Central memory CD8-positive, alpha-beta T cell (primary cell): Measurements from ENCODE around the gene RASA3.
"Not testable (repeated sequence)": the region's sequence is repeated elsewhere in the genome, so short reads cannot be mapped to it uniquely, and the experiment has no call there.

Source experiments
- ATAC-seq: fragments of 150-1000 bp; cut with Tn5 transposase; replicated peaks from 2 replicates; pipeline ENCODE4 v1.10.0; 2022; ENCODE audit warnings: mild to moderate bottlenecking, moderate FRiP score, moderate number of reproducible peaks; ENCODE audit not compliant: poor library complexity, severe bottlenecking; ENCODE audit errors: extremely low read depth
- DNase-seq, 2 donors: peaks; one replicate each; pipeline ENCODE4 v3.0.0; 2021; ENCODE audit warnings: low spot score in 2 of 2
- H3K27ac Mint-ChIP-seq: one replicate; pipeline ENCODE4 v1.8.0; 2022; ENCODE audit warnings: low read depth, mild to moderate bottlenecking, moderate library complexity, mixed read lengths
- H3K27me3 Mint-ChIP-seq: one replicate; pipeline ENCODE4 v1.8.0; 2022; ENCODE audit warnings: mixed read lengths
- H3K36me3 Mint-ChIP-seq: one replicate; pipeline ENCODE4 v1.8.0; 2022; ENCODE audit warnings: mild to moderate bottlenecking, moderate library complexity, mixed read lengths; ENCODE audit not compliant: insufficient read depth
- H3K4me1 Mint-ChIP-seq: one replicate; pipeline ENCODE4 v1.8.0; 2022; ENCODE audit warnings: mixed read lengths
- H3K4me3 Mint-ChIP-seq: one replicate; pipeline ENCODE4 v1.8.0; 2022; ENCODE audit warnings: mild to moderate bottlenecking, moderate library complexity, mixed read lengths
- H3K9me3 Mint-ChIP-seq: one replicate; pipeline ENCODE4 v1.8.0; 2022; ENCODE audit warnings: mixed read lengths

RASA3 gene, protein sequence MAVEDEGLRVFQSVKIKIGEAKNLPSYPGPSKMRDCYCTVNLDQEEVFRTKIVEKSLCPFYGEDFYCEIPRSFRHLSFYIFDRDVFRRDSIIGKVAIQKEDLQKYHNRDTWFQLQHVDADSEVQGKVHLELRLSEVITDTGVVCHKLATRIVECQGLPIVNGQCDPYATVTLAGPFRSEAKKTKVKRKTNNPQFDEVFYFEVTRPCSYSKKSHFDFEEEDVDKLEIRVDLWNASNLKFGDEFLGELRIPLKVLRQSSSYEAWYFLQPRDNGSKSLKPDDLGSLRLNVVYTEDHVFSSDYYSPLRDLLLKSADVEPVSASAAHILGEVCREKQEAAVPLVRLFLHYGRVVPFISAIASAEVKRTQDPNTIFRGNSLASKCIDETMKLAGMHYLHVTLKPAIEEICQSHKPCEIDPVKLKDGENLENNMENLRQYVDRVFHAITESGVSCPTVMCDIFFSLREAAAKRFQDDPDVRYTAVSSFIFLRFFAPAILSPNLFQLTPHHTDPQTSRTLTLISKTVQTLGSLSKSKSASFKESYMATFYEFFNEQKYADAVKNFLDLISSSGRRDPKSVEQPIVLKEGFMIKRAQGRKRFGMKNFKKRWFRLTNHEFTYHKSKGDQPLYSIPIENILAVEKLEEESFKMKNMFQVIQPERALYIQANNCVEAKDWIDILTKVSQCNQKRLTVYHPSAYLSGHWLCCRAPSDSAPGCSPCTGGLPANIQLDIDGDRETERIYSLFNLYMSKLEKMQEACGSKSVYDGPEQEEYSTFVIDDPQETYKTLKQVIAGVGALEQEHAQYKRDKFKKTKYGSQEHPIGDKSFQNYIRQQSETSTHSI

DNA sequence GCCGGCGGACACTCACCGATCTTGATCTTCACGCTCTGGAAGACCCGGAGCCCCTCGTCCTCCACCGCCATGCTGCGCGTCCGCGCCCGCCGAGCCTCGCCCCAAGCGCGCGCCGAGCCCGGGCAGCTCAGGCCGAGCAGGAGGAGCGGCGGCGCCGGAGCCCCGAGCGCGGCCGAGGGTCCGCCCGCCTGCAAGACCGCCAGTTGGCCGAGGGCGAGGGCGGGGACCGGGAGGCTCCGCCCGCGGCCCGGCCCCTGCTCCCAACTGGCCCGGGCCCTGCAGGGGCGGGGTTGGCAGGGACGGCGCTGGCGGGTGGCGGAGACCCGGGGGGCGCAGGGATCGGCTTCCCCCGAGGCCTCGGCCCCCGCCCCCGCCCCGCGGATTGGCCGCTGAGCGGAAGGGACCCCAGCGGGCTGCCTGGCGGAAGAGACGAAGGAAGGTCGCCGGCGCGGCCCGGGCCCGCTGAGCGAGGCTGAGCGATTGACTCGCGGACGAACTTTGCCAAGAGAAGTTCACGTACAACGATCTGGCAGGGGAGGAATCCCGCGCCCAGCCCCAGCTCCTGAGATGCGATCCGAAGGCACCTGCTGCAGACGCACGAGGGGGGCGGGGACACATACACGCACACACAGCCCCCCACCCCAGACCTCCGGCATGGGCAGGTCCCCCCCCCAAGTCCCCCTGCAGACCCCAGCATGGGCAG, at the start of gene RASA3:
RASA3 (minus strand) TSS at position 205 of the 703 bp plus-strand sequence; CDS start at position 71, 134 bp downstream.
- H3K4me3 Mint-ChIP-seq: peak within 1 kb of the TSS; percentile 100
- H3K27me3 Mint-ChIP-seq: no peaks in the 10 kb centered on the region
- peak within 1 kb of the TSS; percentile 99 for H3K27ac Mint-ChIP-seq
- peaks cover 36% of the 10 kb centered on the region for H3K36me3 Mint-ChIP-seq
- peaks cover 63% of the 10 kb centered on the region for H3K4me1 Mint-ChIP-seq
- DNase-seq (no peak), ATAC-seq (peak; percentile 31)
- no peaks in the 10 kb centered on the region for H3K9me3 Mint-ChIP-seq

DNA sequence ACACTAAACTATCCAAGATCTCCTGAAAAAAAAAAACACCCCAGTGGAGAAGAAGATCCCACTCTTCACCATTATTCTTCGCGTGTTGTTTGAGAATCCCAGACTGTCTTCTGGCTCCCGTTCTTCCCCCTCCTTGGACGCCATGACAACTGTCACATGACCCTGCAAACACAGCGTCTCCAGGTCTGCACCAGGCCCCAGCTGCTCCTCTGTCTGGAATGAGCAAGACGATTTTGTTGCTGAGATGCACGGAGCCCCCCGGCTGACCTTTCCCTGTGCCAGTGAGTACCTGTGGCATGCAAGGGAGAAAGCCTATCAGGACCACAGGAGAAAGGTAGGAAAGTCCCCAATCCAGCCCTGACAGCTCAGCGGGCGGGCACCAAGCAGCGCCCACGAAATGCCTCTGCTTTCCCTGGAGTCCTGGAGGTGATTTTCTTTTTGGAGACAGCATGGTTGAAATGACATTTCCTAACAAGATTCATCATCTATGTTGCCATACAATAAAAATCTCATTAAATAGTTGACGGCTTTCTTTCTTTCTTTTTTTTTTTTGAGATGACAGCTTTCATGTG, 46.8 kb upstream of the RASA3 start, which contains the start of gene CFAP97D2:
CFAP97D2 (plus strand) TSS at position 171 of the 572 bp plus-strand sequence; CDS start at position 245, 74 bp downstream.
- H3K9me3 Mint-ChIP-seq: no peaks in the 10 kb centered on the region
- H3K27ac Mint-ChIP-seq: no peak within 1 kb of the TSS
- DNase-seq (no peak), ATAC-seq (no peak)
- H3K4me3 Mint-ChIP-seq: no peak within 1 kb of the TSS
- H3K27me3 Mint-ChIP-seq: peaks cover 21% of the 10 kb centered on the region
- H3K36me3 Mint-ChIP-seq: no peaks in the 10 kb centered on the region
- peaks cover 32% of the 10 kb centered on the region for H3K4me1 Mint-ChIP-seq

DNA sequence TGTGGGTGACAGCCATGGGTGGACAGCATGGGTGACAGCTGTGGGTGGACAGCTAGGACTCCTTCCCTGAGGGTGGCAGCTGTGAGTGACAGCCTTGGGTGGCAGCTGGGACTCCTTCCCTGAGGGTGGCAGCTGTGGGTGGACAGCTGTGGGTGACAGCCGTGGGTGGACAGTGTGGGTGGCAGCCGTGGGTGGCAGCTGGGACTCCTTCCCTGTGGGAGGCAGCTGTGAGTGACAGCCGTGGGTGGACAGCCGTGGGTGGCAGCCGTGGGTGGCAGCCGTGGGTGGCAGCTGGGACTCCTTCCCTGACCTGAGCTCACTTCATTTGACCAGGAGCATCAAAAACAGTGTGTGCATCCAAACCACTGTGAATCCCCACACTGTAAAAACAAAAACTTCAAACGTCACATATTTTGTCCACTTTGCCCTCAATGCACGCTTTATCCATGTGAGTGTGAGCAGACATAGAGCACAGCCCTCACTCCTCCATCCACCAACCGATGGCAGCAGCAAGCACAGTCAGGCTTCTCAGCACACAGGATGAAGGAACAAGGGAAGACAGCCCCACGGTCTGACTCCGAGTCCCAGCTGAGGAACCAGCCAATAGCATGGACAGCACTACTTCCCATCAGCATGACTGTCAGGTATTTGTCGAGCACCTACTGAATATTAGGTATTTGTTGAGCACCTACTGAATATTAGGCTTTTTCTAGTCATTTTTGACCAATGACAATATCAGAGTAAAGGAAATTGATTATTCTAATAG, 45.0 kb upstream of the RASA3 start:
- Mint-ChIP-seq H3K36me3 (no peaks in the 10 kb centered on the region), H3K4me1 (peaks cover 28% of the 10 kb centered on the region), H3K4me3 (no peak overlapping the region), H3K27ac (no peak overlapping the region), H3K27me3 (peaks cover 21% of the 10 kb centered on the region), H3K9me3 (no peaks in the 10 kb centered on the region)
- no peak for DNase-seq
- no peak for ATAC-seq

DNA sequence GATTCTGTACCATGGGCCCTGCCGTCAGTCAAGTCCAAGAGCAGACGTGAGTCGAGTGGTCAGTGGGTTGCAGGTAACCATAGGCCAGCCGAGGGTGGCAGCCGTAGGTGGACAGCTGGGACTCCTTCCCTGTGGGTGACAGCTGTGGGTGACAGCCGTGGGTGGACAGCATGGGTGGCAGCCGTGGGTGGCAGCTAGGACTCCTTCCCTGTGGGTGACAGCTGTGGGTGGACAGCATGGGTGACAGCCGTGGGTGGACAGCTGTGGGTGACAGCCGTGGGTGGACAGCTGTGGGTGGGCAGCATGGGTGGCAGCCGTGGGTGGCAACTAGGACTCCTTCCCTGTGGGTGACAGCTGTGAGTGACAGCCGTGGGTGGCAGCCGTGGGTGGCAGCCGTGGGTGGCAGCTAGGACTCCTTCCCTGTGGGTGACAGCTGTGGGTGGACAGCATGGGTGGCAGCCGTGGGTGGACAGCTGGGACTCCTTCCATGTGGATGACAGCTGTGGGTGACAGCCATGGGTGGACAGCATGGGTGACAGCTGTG, 44.0 kb upstream of the RASA3 start:
- DNase-seq, H3K4me3 Mint-ChIP-seq, H3K27ac Mint-ChIP-seq, ATAC-seq, H3K9me3 Mint-ChIP-seq, H3K36me3 Mint-ChIP-seq: not testable (repeated sequence)
- Mint-ChIP-seq H3K4me1 (peaks cover 28% of the 10 kb centered on the region), H3K27me3 (peaks cover 15% of the 10 kb centered on the region)

DNA sequence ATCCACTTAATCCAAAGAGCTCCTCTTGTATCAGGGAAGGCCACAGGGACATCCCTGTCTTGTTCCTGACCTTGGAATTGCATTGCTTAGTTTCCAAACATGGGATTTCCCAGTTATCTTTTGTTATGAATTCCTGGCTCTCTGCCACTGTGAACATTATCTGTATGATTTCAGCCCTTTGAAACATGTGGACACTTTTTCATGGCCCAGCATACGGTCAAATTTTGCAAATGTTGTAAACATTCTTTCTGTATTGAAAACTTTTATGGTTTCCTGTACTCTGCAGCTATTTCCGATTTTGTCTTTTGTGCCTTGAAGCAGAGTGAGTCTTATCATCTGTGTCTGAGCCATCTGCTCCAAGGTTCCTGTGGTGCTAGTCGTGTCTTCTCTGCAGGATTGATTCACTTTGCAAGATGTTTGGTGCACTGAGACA, 42.1 kb upstream of the RASA3 start:
- DNase-seq: no peak
- H3K4me3 Mint-ChIP-seq: no peak overlapping the region

DNA sequence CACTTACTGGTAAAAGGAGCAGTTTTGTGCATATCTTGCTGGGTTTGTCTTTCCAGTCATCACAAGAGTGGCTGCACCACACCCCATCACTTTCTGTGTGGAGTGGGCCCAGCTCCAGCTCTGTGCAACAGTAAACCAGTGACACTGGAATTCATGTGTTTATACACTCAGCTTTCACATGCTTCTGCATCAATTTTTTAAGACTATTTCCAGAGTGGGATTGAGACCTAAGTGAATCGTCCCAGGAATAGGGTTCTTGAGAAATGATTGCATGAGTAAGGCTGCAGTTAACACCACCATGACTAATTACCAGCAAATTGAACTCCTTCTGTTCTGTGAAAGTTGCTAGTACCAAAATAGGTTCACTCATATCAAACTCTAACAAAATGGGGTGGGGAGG, 41.3 kb upstream of the RASA3 start:
- DNase-seq (no peak), ATAC-seq (no peak)
- H3K9me3 Mint-ChIP-seq: no peaks in the 10 kb centered on the region
- no peak overlapping the region for H3K27ac Mint-ChIP-seq
- H3K4me1 Mint-ChIP-seq: peaks cover 15% of the 10 kb centered on the region
- no peaks in the 10 kb centered on the region for H3K36me3 Mint-ChIP-seq
- no peaks in the 10 kb centered on the region for H3K27me3 Mint-ChIP-seq
- H3K4me3 Mint-ChIP-seq: no peak overlapping the region

More for the DNA sequence above, 42.1 kb upstream of the RASA3 start:
- Mint-ChIP-seq H3K27ac (no peak overlapping the region), H3K9me3 (no peaks in the 10 kb centered on the region), H3K27me3 (no peaks in the 10 kb centered on the region), H3K36me3 (no peaks in the 10 kb centered on the region), H3K4me1 (peaks cover 15% of the 10 kb centered on the region)
- ATAC-seq: no peak

DNA sequence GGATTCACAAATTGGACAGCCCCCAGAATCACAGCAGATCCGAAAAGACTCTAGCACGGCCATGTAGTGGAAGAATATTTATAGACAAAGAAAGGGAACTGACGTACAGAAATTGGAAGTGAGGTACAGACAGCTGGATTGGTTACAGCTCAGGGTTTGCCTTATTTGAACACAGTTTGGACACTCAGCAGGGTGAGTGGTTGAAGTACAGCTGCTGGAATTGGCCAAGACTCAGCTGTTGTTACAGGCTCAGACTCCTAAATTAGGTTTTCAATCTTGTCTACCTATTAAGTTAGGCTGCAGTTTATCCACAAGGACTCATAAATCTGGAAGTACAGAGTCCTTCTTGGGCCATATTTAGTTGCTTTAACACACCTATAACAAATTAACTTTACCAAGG, 40.8 kb upstream of the RASA3 start:
- Mint-ChIP-seq H3K27me3 (no peaks in the 10 kb centered on the region), H3K36me3 (no peaks in the 10 kb centered on the region), H3K9me3 (no peaks in the 10 kb centered on the region), H3K4me3 (no peak overlapping the region), H3K27ac (no peak overlapping the region), H3K4me1 (peaks cover 15% of the 10 kb centered on the region)
- no peak for ATAC-seq
- no peak for DNase-seq

DNA sequence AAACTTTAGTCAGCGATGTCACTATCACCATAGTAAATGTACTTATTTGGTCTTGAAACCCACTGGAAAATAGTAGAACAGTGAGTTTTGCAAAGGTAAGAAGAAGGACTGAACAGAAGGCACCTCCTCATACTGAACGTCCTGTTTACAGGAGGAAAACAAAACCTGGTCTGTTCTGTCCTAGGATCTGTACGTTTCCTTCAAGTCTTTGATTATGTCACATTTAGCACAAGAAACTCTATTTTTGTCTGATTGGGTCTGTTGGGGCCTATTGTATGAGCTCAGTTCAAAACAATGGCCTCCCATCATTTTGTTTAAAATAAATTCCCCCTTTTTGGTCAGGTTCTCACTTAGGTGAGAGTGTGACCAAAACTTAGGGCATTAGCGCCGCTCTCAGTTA, 35.5 kb upstream of the RASA3 start:
- Mint-ChIP-seq H3K4me3 (no peak overlapping the region), H3K27ac (no peak overlapping the region), H3K27me3 (no peaks in the 10 kb centered on the region), H3K4me1 (peaks cover 27% of the 10 kb centered on the region), H3K36me3 (no peaks in the 10 kb centered on the region), H3K9me3 (no peaks in the 10 kb centered on the region)
- no peak for DNase-seq
- ATAC-seq: no peak

DNA sequence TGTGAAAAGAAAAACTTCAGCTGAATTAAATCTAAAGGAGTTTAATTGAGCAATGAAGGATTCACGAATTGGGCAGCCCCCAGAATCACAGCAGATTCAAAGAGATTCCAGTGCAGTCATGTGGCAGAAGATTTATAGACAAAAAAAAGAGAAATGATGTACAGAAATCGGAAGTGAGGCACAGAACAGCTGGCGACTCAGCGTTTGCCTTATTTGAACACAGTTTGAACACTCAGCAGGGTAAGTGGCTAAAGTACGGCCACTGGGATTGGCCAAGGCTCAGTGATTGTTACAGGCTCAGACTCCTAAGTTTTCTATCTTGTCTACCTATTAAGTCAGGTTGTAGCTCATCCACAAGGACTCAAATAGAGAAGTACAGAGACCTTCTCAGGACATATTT, 35.0 kb upstream of the RASA3 start:
- no peaks in the 10 kb centered on the region for H3K36me3 Mint-ChIP-seq
- no peak for DNase-seq
- H3K4me1 Mint-ChIP-seq: peaks cover 29% of the 10 kb centered on the region
- H3K27ac Mint-ChIP-seq: no peak overlapping the region
- ATAC-seq: no peak
- H3K4me3 Mint-ChIP-seq: no peak overlapping the region
- no peaks in the 10 kb centered on the region for H3K27me3 Mint-ChIP-seq
- H3K9me3 Mint-ChIP-seq: no peaks in the 10 kb centered on the region

DNA sequence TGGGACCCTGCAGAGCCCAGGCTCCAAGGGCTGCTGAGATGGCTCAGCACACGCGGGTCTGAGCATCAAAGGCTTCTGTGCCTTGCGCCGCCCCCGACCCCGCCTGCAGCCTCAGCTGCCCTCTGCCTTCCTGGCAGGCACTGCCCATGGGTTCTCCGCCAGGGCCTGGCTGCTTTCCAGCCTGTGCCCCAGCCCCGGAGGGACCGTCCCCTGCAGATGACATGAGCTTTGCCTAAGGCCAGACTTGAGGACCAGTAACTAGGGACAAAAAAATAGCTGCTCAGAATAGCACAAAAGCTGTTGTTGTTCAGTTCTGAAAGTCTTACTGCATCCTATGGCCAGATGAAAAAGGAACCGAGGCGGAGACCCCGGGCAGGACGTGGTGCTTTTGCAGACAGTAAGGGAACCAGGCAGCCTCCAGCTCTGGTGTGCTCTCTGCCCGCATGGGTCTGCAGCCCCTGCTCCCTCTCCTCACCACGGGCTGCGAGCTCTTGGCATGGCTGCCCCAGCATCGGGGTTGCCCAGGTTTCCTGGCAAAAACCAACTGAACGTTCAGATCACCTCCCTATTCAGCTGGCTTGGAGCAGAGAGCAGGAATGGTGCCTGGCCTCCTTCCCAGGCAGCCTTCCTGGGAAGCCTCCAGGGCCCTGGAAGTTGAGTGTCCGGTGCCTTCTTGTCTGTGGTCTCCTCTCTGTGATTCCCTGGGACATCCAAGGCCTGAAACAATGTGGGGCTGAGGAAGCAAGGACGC, 34.1 kb upstream of the RASA3 start:
- no peak overlapping the region for H3K27ac Mint-ChIP-seq
- peaks cover 38% of the 10 kb centered on the region for H3K4me1 Mint-ChIP-seq
- no peaks in the 10 kb centered on the region for H3K27me3 Mint-ChIP-seq
- no peaks in the 10 kb centered on the region for H3K9me3 Mint-ChIP-seq
- ATAC-seq (no peak), DNase-seq (no peak)
- H3K4me3 Mint-ChIP-seq: no peak overlapping the region
- H3K36me3 Mint-ChIP-seq: peaks cover 2% of the 10 kb centered on the region
